GM12801 (cell line): ENCODE data around the gene KCNH4.

Experiments
- CTCF ChIP-seq: IDR thresholded peaks from one replicate; pipeline ENCODE4 v1.5.1; 2011; ENCODE audit warnings: control low read depth; ENCODE audit not compliant: insufficient read length; ENCODE audit errors: extremely low read depth

Gene KCNH4

GRCh38 chr17:42133461-42134041 is 47.4 kb downstream of the KCNH4 start:
- no peak for TF ChIP-seq CTCF

GRCh38 chr17:42132941-42133340 is 48.0 kb downstream of the KCNH4 start:
- TF ChIP-seq CTCF = no peak

DNA sequence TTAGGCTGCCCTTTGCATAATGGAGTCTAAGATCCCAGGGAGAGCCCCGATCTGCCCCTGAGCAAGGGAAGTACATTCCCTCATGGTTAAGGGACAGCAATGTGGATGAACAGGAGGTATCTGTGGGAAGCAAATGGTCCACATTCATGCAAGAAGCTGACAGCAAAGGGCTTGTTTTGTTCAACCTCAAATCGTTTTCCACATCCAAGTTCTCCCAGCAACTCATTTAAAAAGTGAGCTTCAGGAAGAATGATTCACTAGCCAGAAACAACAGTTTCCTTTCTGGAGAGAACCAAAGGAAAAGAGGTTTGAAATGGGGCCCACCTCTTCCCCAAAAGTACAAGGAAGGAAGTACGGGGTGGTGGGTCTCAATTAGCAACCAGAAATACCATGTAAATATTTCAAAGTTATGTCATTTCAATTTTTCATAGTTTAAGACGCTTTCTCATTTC is 48.9 kb downstream of the KCNH4 start:
- TF ChIP-seq CTCF = no peak

DNA sequence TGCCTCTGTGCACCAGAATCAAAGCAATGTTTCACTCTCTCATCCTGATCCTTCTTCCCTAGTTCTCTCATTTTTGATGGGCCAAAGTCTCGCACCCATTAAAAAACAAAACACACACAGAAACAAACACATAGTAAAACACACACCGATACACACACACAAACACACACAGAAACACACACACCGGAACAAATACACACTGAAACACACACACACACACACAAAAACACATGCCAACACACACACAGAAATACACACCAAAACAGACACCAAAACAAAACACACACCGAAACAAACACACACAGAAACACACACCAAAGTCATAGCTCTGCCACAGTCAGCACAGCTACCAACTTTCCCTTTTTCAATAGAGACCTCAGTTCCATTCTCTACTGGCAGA is 49.7 kb downstream of the KCNH4 start:
- no peak for TF ChIP-seq CTCF

DNA sequence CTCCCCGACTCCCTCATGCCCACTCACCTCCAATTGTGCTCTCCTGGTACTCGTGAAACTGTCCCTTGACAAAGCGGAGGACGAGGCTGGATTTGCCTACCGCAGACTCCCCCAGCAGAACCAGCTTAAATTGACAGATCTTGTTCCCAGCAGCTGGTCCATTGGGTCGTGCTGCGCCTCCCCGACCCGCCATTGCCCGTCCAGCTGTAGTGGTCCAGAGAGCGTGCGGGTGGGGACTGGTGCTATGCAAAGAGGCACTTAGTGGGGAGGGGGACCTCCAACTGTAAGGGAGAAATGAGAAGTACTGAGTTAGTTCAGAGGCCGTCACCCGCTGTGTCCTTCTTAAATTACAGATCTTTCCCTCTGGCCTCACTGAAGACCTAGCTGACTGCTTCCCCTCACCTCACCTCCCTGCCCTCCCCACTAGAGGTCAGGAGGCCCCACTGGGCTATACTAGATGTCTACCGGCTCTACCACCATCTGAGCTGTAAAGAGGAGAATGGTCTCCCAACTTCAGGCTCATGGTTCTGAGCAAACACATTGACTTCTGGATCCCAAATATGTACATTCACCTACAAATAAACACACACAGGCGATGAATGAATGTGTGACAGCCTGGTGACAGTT is 50.5 kb downstream of the KCNH4 start:
- TF ChIP-seq CTCF = no peak

GRCh38 chr17:42129109-42129837 is 51.7 kb downstream of the KCNH4 start:
- no peak for TF ChIP-seq CTCF

DNA sequence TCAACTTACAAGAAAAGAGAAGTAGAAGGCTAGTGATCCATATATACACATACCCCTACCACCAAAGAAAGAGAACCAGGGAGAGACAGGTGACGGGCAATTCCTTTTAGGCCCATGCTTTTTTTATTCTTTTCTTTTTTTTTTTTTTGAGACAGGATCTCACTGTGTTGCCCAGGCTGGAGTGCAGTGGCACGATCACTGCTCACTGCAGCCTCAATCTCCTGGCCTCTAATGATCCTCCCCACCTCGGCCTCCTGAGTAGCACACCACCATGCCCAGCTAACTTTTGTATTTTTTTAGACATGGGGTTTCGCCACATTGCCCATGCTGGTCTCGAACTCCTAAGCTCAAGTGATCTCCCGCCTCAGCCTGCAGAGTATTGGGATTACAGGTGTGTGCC is 53.5 kb downstream of the KCNH4 start:
- TF ChIP-seq CTCF = no peak
